IPS-18c (cell line): Measurements from ENCODE around the gene GRAMD4.
"Not testable (repeated sequence)": the region's sequence is repeated elsewhere in the genome, so short reads cannot be mapped to it uniquely, and the experiment has no call there.

ENCODE experiments used
- H3K4me3 ChIP-seq: 2 replicates; pipeline ENCODE4 v1.7.0; 2013; ENCODE audit warnings: low read depth, mild to moderate bottlenecking, low read length, moderate library complexity; ENCODE audit not compliant: insufficient read depth
- H3K9me3 ChIP-seq: one replicate; pipeline ENCODE4 v1.6.1; 2013; ENCODE audit warnings: mild to moderate bottlenecking, low read length, moderate library complexity; ENCODE audit not compliant: control insufficient read depth, insufficient read depth

Gene GRAMD4

DNA sequence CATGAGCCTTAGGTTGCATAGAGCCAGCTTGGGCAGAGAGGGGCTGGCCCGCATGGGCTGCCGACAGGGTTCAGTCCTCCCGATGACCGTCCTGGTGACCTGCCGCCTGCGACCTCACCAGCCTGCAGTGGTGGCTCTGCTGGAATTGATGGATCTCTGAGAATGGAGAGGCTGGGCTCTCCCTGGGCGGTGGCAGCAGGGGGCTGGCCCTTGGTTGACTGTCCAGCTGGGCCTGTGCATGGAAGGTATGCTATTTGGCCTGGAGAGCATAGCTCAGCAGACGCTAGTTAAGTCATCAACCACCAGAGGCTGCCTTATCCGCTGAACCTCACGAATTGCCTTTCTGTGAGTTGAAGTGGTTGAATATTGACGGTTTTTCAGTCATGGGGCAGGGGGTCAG lies 19.7 kb downstream of the GRAMD4 start:
- Histone ChIP-seq H3K9me3 (no peaks in the 10 kb centered on the region), H3K4me3 (no peak overlapping the region)

DNA sequence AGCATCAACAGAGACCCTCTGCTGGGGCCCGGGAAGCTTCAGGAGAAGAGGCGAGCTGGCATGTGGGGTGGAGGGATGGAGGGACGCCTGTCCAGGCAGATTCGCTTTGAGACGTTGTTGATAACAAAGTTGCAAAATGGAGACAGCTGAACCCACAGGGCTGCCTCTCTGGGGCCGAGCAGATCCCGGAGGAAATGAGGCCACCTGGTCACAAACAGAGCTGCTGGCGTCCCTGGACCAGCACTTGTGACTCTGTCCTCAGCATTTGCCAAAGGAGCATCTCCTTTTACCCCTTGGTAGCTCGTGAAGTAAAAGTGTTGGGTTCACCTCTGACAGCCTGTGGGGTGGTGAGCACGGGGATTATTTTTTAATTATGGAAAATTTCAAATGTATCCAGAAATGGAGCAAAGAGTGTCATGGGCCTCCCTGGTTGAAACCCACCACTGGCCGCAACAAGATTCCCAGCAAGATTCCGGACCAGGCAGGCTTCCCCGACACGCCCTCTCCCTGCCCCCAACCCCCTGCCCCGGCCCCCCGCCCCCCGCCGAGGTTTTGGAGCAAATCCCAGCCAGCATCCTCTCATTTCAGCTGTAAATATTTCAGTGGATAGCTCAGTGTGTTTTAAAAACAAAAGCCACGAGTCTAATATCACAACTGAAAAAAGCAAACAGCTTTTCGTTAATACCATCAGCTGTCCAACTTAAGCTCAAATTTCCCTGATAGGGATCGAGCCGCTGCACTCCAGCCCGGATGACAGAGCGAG lies 20.3 kb downstream of the GRAMD4 start:
- Histone ChIP-seq H3K4me3 (no peak overlapping the region), H3K9me3 (no peaks in the 10 kb centered on the region)

DNA sequence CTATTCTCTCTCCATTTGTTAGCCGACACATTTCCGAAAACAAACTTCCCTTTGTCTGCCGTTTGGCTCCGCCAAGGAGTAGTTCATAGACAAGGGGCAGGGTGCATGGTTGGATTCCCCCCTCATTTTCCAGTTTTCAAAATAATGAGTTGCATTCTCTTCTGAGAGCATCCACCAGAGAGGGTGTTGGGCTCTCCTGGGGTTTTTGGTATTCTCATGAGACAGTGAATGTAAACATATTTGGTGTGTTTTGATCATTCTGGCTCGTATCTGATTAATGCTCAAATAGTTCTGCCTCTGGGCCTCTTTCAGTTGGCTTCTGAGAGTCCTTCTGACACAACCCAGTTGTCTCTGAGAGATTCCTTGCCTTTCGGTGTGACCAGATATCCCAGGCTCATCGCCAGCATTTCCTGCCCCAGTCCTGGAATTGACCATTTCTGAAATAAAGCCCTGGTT lies 21.7 kb downstream of the GRAMD4 start:
- H3K9me3 ChIP-seq, result peaks cover 2% of the 10 kb centered on the region

DNA sequence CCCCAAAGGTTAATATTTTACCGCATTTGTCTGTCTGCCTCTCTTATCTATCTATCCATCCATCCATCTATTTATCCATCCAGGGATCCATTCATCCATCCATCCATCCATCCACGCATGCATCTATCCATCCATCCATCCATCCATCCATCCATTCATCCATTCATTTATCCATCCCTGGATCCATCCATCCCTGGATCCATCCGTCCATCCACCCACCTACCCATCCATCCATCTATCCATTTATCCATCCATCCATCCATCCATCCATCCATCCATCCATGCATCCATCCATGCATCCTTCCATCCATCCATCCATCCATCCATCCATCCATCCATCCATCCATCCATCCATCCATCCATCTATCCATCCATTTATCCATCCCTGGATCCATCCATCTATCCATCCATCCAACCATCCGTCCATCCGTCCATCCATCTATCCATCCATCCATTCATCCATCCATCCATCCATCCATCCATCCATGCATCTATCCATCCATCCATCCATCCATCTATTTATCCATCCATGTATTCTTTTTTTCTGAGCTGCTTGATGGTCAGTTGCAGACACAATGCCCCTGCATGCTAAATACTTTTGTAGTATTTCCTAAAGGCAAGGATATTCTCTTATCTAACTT lies 22.8 kb downstream of the GRAMD4 start:
- H3K4me3 ChIP-seq, H3K9me3 ChIP-seq: not testable (repeated sequence)

More for the DNA sequence above, 21.7 kb downstream of the GRAMD4 start:
- no peak overlapping the region for H3K4me3 ChIP-seq

DNA sequence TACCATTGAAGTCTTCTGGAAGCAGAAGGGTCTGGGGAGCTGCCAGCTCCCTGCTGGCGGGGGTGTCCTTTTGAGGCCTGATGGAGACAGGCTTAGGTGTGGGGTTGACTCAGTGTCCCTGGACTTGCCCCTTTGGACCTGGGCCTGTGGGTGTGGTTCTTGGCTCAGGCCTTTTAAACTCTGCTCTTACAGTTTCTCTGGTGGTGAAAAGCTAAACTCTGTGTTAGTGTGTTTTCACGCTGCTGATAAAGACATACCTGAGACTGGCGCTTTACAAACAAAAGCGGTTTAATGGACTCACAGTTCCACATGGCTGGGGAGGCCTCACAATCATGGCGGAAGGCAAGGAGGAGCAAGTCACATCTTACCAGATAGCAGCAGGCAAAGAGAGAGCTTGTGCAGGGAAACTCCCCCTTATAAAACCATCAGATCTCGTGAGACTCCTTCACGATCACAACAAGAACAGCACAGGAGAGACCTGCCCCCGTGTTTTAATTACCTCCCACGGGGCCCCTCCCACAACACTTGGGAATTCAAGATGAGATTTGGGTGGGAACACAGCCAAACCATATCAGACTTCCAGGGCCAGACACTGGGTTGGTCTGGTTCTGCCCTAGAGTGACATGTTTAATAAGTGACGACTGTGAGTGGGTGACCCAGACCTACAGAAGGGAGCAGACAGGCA lies 26.5 kb downstream of the GRAMD4 start:
- H3K9me3 ChIP-seq, result peaks cover 2% of the 10 kb centered on the region

DNA sequence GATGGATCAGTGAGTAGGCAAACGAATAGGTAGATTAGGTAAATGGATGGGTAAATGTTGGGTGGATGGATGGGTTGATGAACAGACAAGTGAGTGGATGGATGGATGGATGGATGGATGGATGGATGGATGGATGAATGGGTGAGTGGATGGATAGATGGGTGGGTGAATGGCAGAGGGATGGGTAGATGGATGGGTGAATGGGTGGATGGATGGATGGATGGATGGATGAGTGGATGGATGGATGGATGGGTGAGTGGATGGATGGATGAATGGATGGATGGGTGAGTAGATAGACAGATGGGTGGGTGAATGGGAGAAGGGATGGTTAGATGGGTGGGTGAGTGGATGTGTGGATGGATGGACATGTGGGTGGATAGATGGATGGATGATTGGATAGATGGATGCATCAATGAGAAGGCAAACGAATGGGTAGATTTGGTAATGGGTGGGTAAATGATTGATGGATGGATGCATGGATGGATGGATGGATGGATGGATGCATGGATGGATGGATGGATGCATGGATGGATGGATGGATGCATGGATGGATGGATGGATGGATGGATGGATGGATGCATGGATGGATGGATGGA lies 28.1 kb downstream of the GRAMD4 start:
- H3K9me3 ChIP-seq, H3K4me3 ChIP-seq: not testable (repeated sequence)

More for the DNA sequence above, 26.5 kb downstream of the GRAMD4 start:
- no peak overlapping the region for H3K4me3 ChIP-seq

DNA sequence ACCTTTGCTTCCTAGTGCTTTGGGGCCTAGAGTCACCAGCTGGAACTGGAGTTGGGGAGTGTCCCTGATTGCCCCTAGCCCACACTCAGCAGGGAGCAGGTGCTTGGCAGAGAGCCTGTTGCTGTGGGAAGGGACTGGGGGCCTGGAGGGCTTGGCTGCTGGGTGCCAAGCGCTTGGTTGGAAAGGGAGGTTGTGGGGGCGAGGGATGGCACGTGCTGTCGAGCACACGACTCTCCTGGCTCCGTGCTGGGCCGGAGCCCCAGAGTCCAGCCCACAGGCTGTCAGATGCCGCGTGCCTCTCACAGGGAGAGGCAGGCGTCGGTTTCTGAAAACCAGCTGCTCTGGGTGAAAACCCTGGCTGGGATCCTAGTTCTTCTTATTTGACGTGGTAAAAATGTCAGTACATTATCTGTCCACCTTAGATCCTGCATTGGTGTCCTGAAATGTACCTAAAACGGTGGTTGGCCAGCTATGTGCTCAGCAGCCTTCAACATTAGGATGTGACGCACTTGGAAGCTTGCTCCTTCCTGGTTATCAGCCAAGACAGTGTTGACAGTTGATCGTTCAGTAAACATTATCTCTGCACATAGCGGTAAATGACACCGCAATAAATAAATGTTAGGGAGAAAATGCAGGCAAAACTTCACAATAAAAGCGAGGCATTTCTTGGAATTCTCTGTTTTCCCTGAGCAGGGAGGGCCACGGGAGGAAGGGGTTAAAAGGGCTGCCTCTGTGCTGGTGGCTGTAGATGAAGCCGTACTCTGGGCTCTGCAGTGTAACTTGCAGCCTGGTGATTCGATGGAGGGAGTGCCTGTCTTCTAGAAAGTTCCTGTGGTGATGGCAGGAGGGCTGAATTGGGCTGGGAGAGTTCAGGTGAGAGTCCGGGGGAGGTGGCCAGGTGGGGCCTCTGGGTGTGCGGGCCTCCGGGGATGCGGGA lies 29.2 kb downstream of the GRAMD4 start:
- Histone ChIP-seq H3K9me3 (peaks cover 2% of the 10 kb centered on the region), H3K4me3 (no peak overlapping the region)

DNA sequence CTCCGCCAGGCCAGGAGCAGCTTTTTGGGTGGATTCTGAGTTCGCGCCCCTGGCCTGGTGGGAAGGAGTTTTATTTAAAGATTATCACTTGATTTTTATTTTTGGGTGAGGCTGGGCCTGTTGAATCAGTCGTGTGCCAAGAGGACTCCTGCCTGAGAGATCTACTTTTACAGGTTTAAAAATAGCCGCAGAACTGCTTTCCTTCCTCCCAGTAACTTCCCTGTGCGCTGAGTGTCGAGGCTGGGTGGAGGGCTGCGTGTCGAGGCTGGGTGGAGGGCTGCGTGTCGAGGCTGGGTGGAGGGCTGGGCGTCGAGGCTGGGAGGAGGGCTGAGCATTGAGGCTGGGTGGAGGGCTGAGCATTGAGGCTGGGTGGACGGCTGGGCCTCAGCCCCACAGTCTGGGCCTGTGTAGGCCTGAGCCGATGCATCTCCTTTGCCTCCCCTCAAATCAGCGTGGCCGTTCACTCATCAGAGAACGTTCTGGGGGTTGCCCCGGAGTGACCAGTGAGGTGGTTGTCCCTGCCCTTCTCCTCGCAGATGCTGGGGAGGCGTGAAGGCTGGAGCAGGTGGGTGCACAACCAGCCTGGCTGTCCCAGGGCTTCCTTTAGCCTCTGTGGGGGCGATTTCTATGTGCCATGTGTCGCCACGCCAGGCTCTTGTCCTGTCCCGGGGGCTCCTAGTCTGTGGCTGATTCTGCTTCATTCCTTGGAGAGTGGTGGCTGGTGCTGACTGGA lies 30.1 kb downstream of the GRAMD4 start:
- Histone ChIP-seq H3K9me3 (peaks cover 2% of the 10 kb centered on the region), H3K4me3 (no peak overlapping the region)

DNA sequence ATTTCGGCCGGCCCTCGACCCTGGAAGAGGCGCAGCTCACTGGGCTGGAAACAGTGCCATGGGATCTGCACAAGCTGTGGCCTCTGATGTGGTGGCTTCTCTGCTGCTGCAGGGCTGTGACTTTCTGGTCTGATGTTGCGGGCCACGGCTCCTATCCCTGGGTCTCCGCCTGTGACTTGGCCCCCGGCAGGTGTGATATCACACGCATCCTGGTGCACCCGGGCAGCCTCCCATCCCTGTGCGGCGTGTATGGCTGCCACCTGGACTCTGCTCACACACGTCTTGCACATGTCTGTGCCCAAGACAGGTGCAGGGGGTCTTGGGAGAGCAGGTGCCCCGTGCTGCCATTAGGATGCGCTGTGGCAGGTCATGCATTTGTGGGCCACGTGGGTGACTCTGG lies 31.1 kb downstream of the GRAMD4 start:
- Histone ChIP-seq H3K9me3 (peaks cover 2% of the 10 kb centered on the region), H3K4me3 (no peak overlapping the region)

DNA sequence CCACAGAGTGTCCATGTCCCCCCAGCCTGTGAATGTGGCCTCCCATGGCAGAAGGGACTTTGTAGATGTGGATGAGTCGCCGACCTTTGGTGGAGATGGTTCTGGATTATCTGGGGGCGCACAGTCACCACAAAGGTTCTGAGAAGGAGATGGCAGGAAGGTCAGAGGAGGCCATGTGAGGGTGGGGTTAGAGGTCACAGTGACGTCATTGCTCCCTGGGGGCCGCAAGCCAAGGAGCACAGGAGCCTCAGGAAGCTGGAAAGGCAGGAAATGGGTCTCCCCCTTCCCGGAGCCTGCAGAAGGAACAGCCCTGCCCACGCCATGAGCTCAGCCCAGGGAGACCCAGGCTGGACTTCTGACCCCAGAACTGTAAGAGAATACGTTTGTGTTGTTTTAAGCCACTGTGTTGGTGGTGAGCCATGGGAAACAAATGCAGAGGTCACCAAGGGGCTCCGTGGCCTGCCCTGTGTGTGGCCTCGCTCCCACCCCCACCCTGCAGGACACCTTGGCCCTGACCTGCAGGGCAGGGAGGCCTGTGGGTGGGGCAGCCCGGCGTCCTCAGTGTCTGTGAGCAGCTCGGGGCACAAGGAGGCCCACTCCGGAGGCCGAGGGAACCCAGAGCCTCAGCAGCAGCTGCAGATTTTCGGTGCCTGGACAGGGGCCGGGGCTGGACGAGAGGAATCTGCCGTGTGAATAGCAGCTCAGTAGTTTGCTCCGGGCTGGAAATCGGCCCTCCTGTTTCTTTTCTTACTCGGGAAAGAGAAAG lies 32.1 kb downstream of the GRAMD4 start:
- Histone ChIP-seq H3K4me3 (no peak overlapping the region), H3K9me3 (no peaks in the 10 kb centered on the region)

DNA sequence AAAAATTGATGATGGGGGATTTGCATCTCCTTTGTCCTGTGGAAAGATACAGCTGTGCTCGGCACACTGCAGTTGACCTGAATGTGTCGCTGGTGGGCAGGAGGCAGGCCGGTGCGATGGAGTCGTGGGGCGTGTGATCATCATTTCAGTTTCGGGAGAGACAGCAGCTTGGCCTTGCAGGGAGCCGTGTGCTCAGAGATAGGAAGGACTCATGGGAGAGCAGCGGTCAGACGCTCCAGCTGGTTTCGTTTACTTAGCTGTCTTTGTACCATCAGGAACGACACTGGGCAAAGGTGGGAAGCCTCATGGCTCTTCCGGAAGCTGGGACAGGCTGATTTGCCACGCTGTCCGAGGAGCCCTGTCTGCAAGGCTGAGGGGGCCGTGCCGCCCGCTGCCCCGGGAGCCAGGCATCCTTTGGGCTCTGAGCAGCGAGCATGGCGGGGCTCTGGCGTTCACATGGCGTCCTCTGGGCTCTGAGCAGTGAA lies 32.7 kb downstream of the GRAMD4 start:
- H3K9me3 ChIP-seq, result no peaks in the 10 kb centered on the region
- no peak overlapping the region for H3K4me3 ChIP-seq

DNA sequence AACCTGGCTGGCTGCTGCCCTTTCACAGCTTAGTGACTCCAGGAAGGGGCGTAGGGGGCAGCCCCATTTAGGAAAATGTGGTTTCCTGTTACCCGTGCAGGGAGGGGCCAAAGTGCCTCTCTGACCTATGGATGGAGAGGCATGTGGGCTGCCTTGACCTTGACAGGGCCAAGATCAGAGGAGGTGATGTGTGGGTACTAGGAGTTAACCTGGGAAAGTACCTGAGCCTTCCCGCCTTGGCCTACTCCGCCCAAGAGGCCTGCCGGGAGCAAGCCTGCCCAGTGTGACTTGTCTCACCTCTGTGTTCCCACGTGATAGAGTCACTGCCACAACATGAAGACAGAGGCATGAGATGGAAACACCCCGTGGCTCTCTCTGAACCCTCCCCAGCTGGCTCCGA lies 33.4 kb downstream of the GRAMD4 start:
- Histone ChIP-seq H3K9me3 (no peaks in the 10 kb centered on the region), H3K4me3 (no peak overlapping the region)

DNA sequence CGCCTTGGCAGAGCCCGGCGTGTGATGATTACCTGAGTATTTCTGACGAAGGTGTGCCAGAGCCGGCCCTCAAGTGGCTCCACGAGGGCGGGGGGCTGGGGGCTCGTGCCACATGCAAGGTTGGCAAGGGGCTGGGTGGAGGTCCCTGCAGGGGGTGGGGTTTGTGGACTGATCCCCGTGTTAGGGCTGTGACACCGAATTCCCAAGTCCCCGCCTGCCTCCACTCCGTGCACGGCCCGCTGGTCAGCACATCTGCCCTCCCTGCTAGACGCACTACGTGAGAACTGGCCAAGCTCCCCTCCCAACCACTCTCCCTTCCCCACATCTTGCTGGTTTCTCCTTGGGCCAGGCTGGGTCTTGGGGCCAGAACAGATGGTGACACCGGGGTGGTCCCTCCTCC lies 34.2 kb downstream of the GRAMD4 start:
- H3K4me3 ChIP-seq, result no peak overlapping the region
- peaks cover 2% of the 10 kb centered on the region for H3K9me3 ChIP-seq

DNA sequence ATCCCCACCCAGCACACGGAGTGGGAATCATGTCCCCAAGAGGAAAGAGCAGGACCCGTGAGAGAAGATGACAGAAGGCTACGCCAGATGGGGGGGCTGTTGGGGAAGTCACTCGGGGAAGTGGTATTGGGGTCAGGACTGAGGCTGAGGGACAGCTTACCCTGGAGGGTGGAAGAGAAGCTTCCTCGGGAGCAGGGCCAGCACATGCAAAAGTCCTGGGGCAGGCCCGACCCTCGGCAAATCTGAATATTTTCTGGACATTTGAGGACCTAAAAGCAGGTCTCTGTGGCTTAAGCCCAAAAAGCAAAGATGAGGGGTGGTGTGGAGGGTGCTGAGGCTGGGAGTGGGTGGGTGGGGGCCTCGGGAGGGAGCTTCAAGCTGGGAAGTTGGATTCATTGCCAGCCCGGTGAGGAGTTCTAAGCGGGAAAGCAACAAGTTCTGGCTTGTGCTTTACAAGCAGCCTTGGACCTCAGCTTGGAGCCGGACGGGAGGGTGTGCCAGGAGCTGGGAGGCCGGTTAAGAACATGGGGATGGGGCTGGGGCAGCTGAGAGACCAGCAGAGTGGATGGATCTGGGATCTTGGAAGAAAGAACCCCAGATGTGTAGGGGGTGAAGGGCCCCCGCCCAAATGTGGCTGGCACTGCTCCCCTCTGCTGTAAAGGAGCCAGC lies 34.9 kb downstream of the GRAMD4 start:
- H3K4me3 ChIP-seq, result no peak overlapping the region
- peaks cover 2% of the 10 kb centered on the region for H3K9me3 ChIP-seq
